Stimulated activated naive CD8-positive, alpha-beta T cell treated with anti-CD3 and anti-CD28 coated beads, Interleukin-15, Interleukin-2, amounts not matched to agents 100 ng/mL and 50 ng/mL, for 24 hours (primary cell): ENCODE results near the gene TAF4.
"Not testable (repeated sequence)": the region's sequence is repeated elsewhere in the genome, so short reads cannot be mapped to it uniquely, and the experiment has no call there.

Experiments
- H3K27ac Mint-ChIP-seq: one replicate; pipeline ENCODE4 v1.8.0; 2021; ENCODE audit warnings: mild to moderate bottlenecking, mixed read lengths
- H3K27me3 Mint-ChIP-seq: one replicate; pipeline ENCODE4 v1.8.0; 2021; ENCODE audit warnings: mixed read lengths
- H3K36me3 Mint-ChIP-seq: one replicate; pipeline ENCODE4 v1.8.0; 2021; ENCODE audit warnings: low read depth, mixed read lengths
- H3K4me1 Mint-ChIP-seq: one replicate; pipeline ENCODE4 v1.8.0; 2021; ENCODE audit warnings: low read depth, mixed read lengths
- H3K4me3 Mint-ChIP-seq: one replicate; pipeline ENCODE4 v1.8.0; 2021; ENCODE audit warnings: mild to moderate bottlenecking, mixed read lengths
- H3K9me3 Mint-ChIP-seq: one replicate; pipeline ENCODE4 v1.8.0; 2021; ENCODE audit warnings: mixed read lengths

The TAF4 gene

GRCh38 chr20:61983965-61984364, 81.7 kb downstream of the TAF4 start:
- Mint-ChIP-seq H3K36me3 (peaks cover 55% of the 10 kb centered on the region), H3K4me1 (peaks cover 9% of the 10 kb centered on the region), H3K4me3 (no peak overlapping the region), H3K27ac (no peak overlapping the region), H3K9me3 (no peaks in the 10 kb centered on the region), H3K27me3 (no peaks in the 10 kb centered on the region)

DNA sequence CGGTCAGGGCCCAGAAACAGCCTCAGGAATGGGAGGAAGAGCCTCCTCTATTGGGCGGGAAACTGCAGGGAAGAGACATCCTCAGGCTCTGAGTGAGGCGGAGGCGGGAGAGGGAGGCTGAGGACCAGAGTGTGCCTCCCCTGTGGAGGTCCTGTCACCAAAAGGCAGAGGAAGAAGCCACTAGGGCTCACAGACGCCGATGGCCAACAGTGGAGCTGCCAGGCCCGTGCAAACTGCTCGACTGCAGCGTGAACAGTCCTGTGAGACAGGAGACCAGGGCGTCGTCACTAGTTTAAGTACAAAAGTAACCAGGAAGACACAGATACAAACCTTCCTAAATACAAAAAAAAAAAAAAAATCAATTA, 82.7 kb downstream of the TAF4 start:
- Mint-ChIP-seq H3K4me1 (peaks cover 9% of the 10 kb centered on the region), H3K4me3 (no peak overlapping the region), H3K36me3 (peaks cover 50% of the 10 kb centered on the region), H3K9me3 (no peaks in the 10 kb centered on the region), H3K27me3 (no peaks in the 10 kb centered on the region), H3K27ac (no peak overlapping the region)

- Mint-ChIP-seq H3K27me3 (no peaks in the 10 kb centered on the region), H3K4me3 (no peak overlapping the region), H3K27ac (peak overlapping the region; percentile 22), H3K9me3 (no peaks in the 10 kb centered on the region), H3K36me3 (peaks cover 49% of the 10 kb centered on the region), H3K4me1 (peaks cover 9% of the 10 kb centered on the region)
Observed at GRCh38 chr20:61982191-61982950, 83.3 kb downstream of the TAF4 start.

DNA sequence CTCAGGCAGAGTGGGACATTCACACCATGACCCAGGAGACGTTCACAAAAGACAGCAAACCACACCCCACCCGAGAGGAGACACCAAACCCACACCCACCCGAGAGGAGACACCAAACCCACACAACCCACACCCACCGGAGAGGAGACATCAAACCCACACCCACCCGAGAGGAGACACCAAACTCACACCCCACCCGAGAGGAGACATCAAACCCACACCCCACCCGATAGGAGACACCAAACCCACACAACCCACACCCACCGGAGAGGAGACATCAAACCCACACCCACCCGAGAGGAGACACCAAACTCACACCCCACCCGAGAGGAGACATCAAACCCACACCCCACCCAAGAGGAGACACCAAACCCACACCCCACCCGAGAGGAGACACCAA, 84.0 kb downstream of the TAF4 start:
- H3K9me3 Mint-ChIP-seq, H3K27me3 Mint-ChIP-seq, H3K4me3 Mint-ChIP-seq, H3K4me1 Mint-ChIP-seq: not testable (repeated sequence)
- peak overlapping the region; percentile 22 for H3K27ac Mint-ChIP-seq
- peaks cover 47% of the 10 kb centered on the region for H3K36me3 Mint-ChIP-seq

DNA sequence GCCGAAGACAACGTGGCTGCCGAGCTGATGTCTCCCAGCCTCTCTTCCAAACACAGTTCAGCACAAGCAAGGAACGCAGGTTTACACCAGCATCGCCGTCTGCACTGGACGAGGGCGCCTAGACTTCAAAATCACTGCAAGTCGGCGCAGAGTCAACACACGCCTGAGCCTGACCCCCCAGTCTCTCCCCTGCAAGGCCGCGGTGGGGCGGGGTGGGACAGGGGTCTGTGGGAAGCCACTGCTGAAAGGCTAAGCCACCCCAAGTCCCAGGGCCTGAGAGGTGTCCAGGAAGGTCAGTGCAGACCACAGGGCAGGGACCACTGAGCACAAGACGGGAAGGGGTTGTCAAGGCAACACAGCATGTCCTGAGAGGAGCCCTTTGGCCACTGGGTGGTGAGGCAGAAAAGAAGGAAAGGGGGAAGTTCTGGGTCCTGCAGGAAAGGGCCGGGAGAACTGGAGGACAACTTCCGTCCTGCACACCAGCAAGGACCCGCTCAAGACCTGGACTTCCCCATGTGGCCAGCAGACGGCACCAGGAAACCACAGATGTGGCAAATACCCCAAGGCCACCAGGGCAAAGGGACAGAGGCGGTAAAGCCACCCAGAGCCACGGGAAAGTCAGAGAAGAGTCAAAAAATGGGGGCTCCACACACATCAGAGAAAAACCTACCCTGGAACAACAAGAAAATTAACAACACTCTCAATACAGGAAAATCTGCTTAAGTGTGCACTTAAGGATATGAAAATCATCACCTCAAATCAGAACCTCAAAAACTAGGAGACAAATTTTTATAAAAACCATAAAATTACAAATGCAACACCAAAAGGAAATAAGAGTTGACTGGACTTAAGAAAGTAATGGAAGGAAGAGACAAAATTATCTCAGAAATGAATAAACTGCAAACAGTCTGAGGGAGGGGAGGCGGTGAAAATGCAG, 84.8 kb downstream of the TAF4 start:
- no peak overlapping the region for H3K27ac Mint-ChIP-seq
- peaks cover 46% of the 10 kb centered on the region for H3K36me3 Mint-ChIP-seq
- peaks cover 9% of the 10 kb centered on the region for H3K4me1 Mint-ChIP-seq
- H3K9me3 Mint-ChIP-seq: no peaks in the 10 kb centered on the region
- no peaks in the 10 kb centered on the region for H3K27me3 Mint-ChIP-seq
- no peak overlapping the region for H3K4me3 Mint-ChIP-seq

GRCh38 chr20:61979701-61980635, 85.7 kb downstream of the TAF4 start:
- H3K4me1 Mint-ChIP-seq: peaks cover 9% of the 10 kb centered on the region
- H3K4me3 Mint-ChIP-seq: no peak overlapping the region
- peaks cover 49% of the 10 kb centered on the region for H3K36me3 Mint-ChIP-seq
- no peaks in the 10 kb centered on the region for H3K9me3 Mint-ChIP-seq
- no peak overlapping the region for H3K27ac Mint-ChIP-seq
- no peaks in the 10 kb centered on the region for H3K27me3 Mint-ChIP-seq

DNA sequence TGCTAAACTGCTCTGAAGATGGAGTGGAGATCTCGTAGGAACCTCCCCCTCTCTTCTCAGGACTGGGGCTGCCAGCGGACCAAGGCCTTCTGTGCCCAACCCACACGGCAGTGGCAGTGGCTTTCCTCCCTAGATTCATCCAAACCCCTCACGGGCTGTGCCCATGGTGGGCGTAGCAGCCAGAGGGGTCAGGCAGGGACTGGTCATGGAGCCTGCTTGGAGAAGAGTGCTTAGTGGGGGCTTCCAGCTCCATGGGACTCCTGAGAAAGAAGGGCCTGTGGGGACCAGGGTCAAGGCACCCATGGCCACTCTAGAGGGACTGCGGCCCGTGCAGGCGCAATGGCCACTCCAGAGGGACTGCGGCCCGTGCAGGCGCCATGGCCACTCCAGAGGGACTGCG, 86.6 kb downstream of the TAF4 start:
- Mint-ChIP-seq H3K4me1 (peaks cover 9% of the 10 kb centered on the region), H3K9me3 (no peaks in the 10 kb centered on the region), H3K4me3 (no peak overlapping the region), H3K27me3 (no peaks in the 10 kb centered on the region), H3K27ac (no peak overlapping the region), H3K36me3 (peaks cover 47% of the 10 kb centered on the region)

GRCh38 chr20:61978491-61978890, 87.2 kb downstream of the TAF4 start:
- Mint-ChIP-seq H3K9me3 (no peaks in the 10 kb centered on the region), H3K4me3 (no peak overlapping the region), H3K4me1 (peaks cover 9% of the 10 kb centered on the region), H3K36me3 (peaks cover 47% of the 10 kb centered on the region), H3K27ac (no peak overlapping the region), H3K27me3 (no peaks in the 10 kb centered on the region)

GRCh38 chr20:61977419-61977786, 88.3 kb downstream of the TAF4 start:
- no peak overlapping the region for H3K27ac Mint-ChIP-seq
- no peaks in the 10 kb centered on the region for H3K27me3 Mint-ChIP-seq
- no peak overlapping the region for H3K4me3 Mint-ChIP-seq
- no peaks in the 10 kb centered on the region for H3K9me3 Mint-ChIP-seq
- peaks cover 9% of the 10 kb centered on the region for H3K4me1 Mint-ChIP-seq
- peaks cover 58% of the 10 kb centered on the region for H3K36me3 Mint-ChIP-seq

GRCh38 chr20:61976644-61977418, 88.8 kb downstream of the TAF4 start:
- H3K9me3 Mint-ChIP-seq: no peaks in the 10 kb centered on the region

GRCh38 chr20:61976263-61976643, 89.4 kb downstream of the TAF4 start:
- Mint-ChIP-seq H3K36me3 (peaks cover 59% of the 10 kb centered on the region), H3K4me1 (peaks cover 6% of the 10 kb centered on the region), H3K4me3 (no peak overlapping the region), H3K27ac (no peak overlapping the region), H3K9me3 (no peaks in the 10 kb centered on the region), H3K27me3 (no peaks in the 10 kb centered on the region)

More at GRCh38 chr20:61976644-61977418, 88.8 kb downstream of the TAF4 start:
- Mint-ChIP-seq H3K27ac (no peak overlapping the region), H3K4me3 (no peak overlapping the region), H3K27me3 (no peaks in the 10 kb centered on the region), H3K36me3 (peaks cover 62% of the 10 kb centered on the region), H3K4me1 (peaks cover 9% of the 10 kb centered on the region)

DNA sequence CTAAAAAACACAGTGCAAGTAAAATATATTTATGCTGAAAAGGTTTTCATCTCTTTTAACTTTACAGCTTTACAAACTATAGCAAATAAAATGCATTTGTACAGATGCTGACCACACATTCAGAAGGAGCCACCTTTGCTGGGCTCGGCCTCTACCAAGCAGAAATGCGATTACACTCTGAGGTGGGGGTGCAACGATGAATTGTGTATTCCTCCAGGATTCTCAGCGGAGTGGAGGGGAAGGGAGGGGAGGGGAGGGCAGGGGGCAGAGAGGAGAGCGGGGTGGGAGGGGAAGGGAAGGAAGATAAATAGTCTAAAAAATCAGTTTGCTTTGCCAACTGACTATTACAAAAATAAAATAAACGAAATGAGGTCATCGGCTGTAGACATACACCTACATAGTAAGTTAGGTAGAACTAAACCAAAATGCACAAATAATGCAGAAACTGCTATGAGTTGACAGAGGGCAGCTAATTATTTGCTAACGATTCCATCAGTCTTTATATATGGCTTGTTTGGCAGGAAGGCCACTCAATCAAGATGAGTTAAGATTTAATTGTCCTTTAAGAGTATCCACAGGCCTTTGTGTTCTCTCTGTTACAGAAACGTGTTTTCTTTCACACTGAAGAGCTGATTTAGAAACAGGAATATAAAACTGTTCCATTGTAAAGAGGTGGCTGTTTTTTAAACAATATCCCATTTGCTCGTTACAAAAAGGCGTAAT, 90.1 kb downstream of the TAF4 start:
- Mint-ChIP-seq H3K36me3 (peaks cover 52% of the 10 kb centered on the region), H3K4me3 (no peak overlapping the region), H3K27ac (no peak overlapping the region), H3K4me1 (no peaks in the 10 kb centered on the region), H3K9me3 (no peaks in the 10 kb centered on the region), H3K27me3 (no peaks in the 10 kb centered on the region)

GRCh38 chr20:61974357-61974665, 91.4 kb downstream of the TAF4 start:
- H3K36me3 Mint-ChIP-seq: peaks cover 51% of the 10 kb centered on the region
- no peaks in the 10 kb centered on the region for H3K27me3 Mint-ChIP-seq
- H3K27ac Mint-ChIP-seq: no peak overlapping the region
- no peaks in the 10 kb centered on the region for H3K9me3 Mint-ChIP-seq
- no peaks in the 10 kb centered on the region for H3K4me1 Mint-ChIP-seq
- H3K4me3 Mint-ChIP-seq: no peak overlapping the region
